CD14-positive monocyte (primary cell): ENCODE results near the gene TMEM255A. TPM values are rescaled to one million over a fixed set of nuclear protein-coding genes. Genes with fewer than 3 reads are reported as not detected.

ENCODE experiments used
- DNase-seq, 3 donors: peaks; one replicate each; pipeline ENCODE4 v3.0.0-alpha.2; 2011 to 2022
- H2AFZ ChIP-seq: 2 replicates; pipeline ENCODE4 v1.6.0; 2012; ENCODE audit warnings: mild to moderate bottlenecking, low read depth, low read length, inconsistent platforms; ENCODE audit not compliant: insufficient read depth, poor library complexity, severe bottlenecking
- H3K27ac ChIP-seq, 2 donors: 1 replicate in 1 of 2; 2 replicates in 1 of 2; pipeline ENCODE4 v1.5.1; 2012 to 2013; ENCODE audit warnings: low read length in 2 of 2, control low read depth in 1 of 2, inconsistent platforms in 1 of 2, low read depth in 1 of 2, mild to moderate bottlenecking in 1 of 2
- H3K27me3 ChIP-seq, 2 donors: one replicate each; pipeline versions ENCODE4 v1.6.0 to v1.6.1; 2011 to 2013; ENCODE audit warnings: low read length in 2 of 2; ENCODE audit not compliant: control insufficient read depth in 2 of 2, insufficient read depth in 2 of 2
- H3K36me3 ChIP-seq, 2 donors: replicated peaks in 1 of 2; 1 replicate in 1 of 2; 2 replicates in 1 of 2; pipeline versions ENCODE4 v1.5.1 to v1.6.1; 2012 to 2013; ENCODE audit warnings: low read length in 2 of 2, control low read depth in 1 of 2, inconsistent platforms in 1 of 2, mild to moderate bottlenecking in 1 of 2; ENCODE audit not compliant: insufficient read depth in 2 of 2, control insufficient read depth in 1 of 2
- H3K4me1 ChIP-seq, 2 donors: 1 replicate in 1 of 2; 2 replicates in 1 of 2; pipeline versions ENCODE4 v1.5.1 to v1.6.1; 2012 to 2013; ENCODE audit warnings: low read length in 2 of 2, control low read depth in 1 of 2, inconsistent platforms in 1 of 2, mild to moderate bottlenecking in 1 of 2, moderate library complexity in 1 of 2; ENCODE audit not compliant: insufficient read depth in 2 of 2, control insufficient read depth in 1 of 2
- H3K4me2 ChIP-seq: replicated peaks from 2 replicates; pipeline ENCODE3; 2012; ENCODE audit warnings: low read length, moderate library complexity, mild to moderate bottlenecking; ENCODE audit not compliant: poor library complexity, severe bottlenecking; ENCODE audit errors: extremely low read depth
- H3K4me3 ChIP-seq, 3 experiments: fragments of 200-600 bp in 1 of 3; sonication (generic) in 1 of 3; replicated peaks in 1 of 3; 1 replicate in 2 of 3; 2 replicates in 1 of 3; pipeline ENCODE4 v1.5.1; 2011 to 2013; ENCODE audit warnings: low read length in 3 of 3, mild to moderate bottlenecking in 3 of 3, control low read depth in 2 of 3, low read depth in 2 of 3, inconsistent platforms in 1 of 3, moderate library complexity in 1 of 3
- H3K79me2 ChIP-seq: 2 replicates; pipeline ENCODE4 v1.6.0; 2012; ENCODE audit warnings: mild to moderate bottlenecking, control low read depth, inconsistent platforms, low read length, moderate library complexity; ENCODE audit not compliant: insufficient read depth
- H3K9ac ChIP-seq: 2 replicates; pipeline ENCODE4 v1.6.0; 2017; ENCODE audit warnings: low read length, mild to moderate bottlenecking; ENCODE audit not compliant: insufficient read depth, poor library complexity, severe bottlenecking
- H3K9me3 ChIP-seq, 2 donors: replicated peaks in 1 of 2; 1 replicate in 1 of 2; 2 replicates in 1 of 2; pipeline versions ENCODE4 v1.5.1 to v1.6.1; 2012 to 2013; ENCODE audit warnings: low read length in 2 of 2, control low read depth in 1 of 2; ENCODE audit not compliant: control insufficient read depth in 1 of 2, insufficient read depth in 1 of 2
- H4K20me1 ChIP-seq: 2 replicates; pipeline ENCODE4 v1.6.0; 2012; ENCODE audit warnings: mild to moderate bottlenecking, low read length, control low read depth, moderate library complexity; ENCODE audit not compliant: insufficient read depth
- H3K27ac Mint-ChIP-seq, 7 donors: one replicate each; pipeline ENCODE4 v1.8.0; 2020; ENCODE audit warnings: mild to moderate bottlenecking in 7 of 7, mixed read lengths in 7 of 7, moderate library complexity in 6 of 7, inconsistent platforms in 2 of 7
- H3K27me3 Mint-ChIP-seq, 3 donors: one replicate each; pipeline ENCODE4 v1.8.0; 2021 to 2022; ENCODE audit warnings: low read depth in 3 of 3, mild to moderate bottlenecking in 3 of 3, mixed read lengths in 3 of 3, moderate library complexity in 3 of 3, inconsistent platforms in 1 of 3
- H3K36me3 Mint-ChIP-seq, 2 donors: one replicate each; pipeline ENCODE4 v1.8.0; 2020; ENCODE audit warnings: mixed read lengths in 2 of 2, inconsistent platforms in 1 of 2, mild to moderate bottlenecking in 1 of 2
- H3K4me1 Mint-ChIP-seq: one replicate; pipeline ENCODE4 v1.8.0; 2020; ENCODE audit warnings: mild to moderate bottlenecking, mixed read lengths
- H3K4me3 Mint-ChIP-seq, 2 donors: one replicate each; pipeline ENCODE4 v1.8.0; 2020; ENCODE audit warnings: mild to moderate bottlenecking in 2 of 2, mixed read lengths in 2 of 2, moderate library complexity in 1 of 2
- H3K9me3 Mint-ChIP-seq, 7 donors: one replicate each; pipeline ENCODE4 v1.8.0; 2020 to 2022; ENCODE audit warnings: mixed read lengths in 7 of 7, mild to moderate bottlenecking in 6 of 7, moderate library complexity in 6 of 7, inconsistent platforms in 2 of 7
- CTCF ChIP-seq: fragments of 200-600 bp; IDR thresholded peaks from one replicate; pipeline ENCODE4 v1.8.0; 2022; ENCODE audit warnings: antibody characterized with exemption, mild to moderate bottlenecking
- WGBS: methylation state at CpG from one replicate; pipeline ENCODE4 v1.1.5; 2013; ENCODE audit warnings: missing lambda C conversion rate; ENCODE audit not compliant: insufficient coverage; 5-methylcytosine and 5-hydroxymethylcytosine counted together
- intact Hi-C, 2 donors: fragments of 100-400 bp; cut with micrococcal nuclease; formaldehyde crosslinking; loops; one replicate each; pipeline versions ENCODE4 v1.15.0 to v1.15.1; 2023
- polyA plus RNA-seq, 3 donors: library from polyadenylated mRNA; depleted of rRNA in 1 of 3; unstranded in 2 of 3; stranded (reverse) in 1 of 3; fragments of 300-500 nt in 2 of 3; fragments of >200 nt in 1 of 3; fragmentation: Illumina TruSeq in 2 of 3; gene quantifications; 1 replicate in 2 of 3; 2 replicates in 1 of 3; pipeline ENCODE4 v1.2.3, GENCODE V29; 2012 to 2021

The TMEM255A gene
- polyA plus RNA-seq, 3 donors, result 0.10 to 1.2 (median 0.51) TPM

- no peak overlapping the region for H2AFZ ChIP-seq
- no CpG with 5 or more reads among the region's 4 CpGs for WGBS
- peak overlapping the region; percentile 27 to 53 for H3K27ac ChIP-seq
- H3K4me3 ChIP-seq, result peak overlapping the region in 1 of 3 experiments; percentile 31
- intact Hi-C loops, result loop anchor here in 1 of 2 donors (10.0 kb wide), 1 partner anchor 163 kb away; the partner anchor contains the start of gene LAMP2
- Mint-ChIP-seq H3K4me3 (peak overlapping the region in 1 of 2 donors; percentile 65), H3K36me3 (no peaks in the 10 kb centered on the region), H3K27me3 (peaks cover 0 to 7% (median 2%) of the 10 kb centered on the region in 3 donors), H3K4me1 (peaks cover 54% of the 10 kb centered on the region), H3K9me3 (no peaks in the 10 kb centered on the region), H3K27ac (peak overlapping the region in 5 of 7 donors; percentile 42 to 89 (median 73))
- H3K4me2 ChIP-seq, result peak overlapping the region; percentile 35
- no peaks in the 10 kb centered on the region for H3K36me3 ChIP-seq
- no peaks in the 10 kb centered on the region for H3K9me3 ChIP-seq
- H3K79me2 ChIP-seq, result no peaks in the 10 kb centered on the region
- H3K27me3 ChIP-seq, result no peaks in the 10 kb centered on the region
- H3K4me1 ChIP-seq, result peaks cover 52 to 55% of the 10 kb centered on the region in 2 donors
- H3K9ac ChIP-seq, result no peak overlapping the region
- no peaks in the 10 kb centered on the region for H4K20me1 ChIP-seq
- TF ChIP-seq CTCF, result no peak
- DNase-seq, result no peak
Observed at GRCh38 chrX:120301960-120302359, 9.3 kb downstream of the TMEM255A start.

GRCh38 chrX:120301497-120301896 is 9.8 kb downstream of the TMEM255A start:
- no CpG with 5 or more reads among the region's 2 CpGs for WGBS
- no peak overlapping the region for H3K4me3 Mint-ChIP-seq
- H4K20me1 ChIP-seq, result no peaks in the 10 kb centered on the region
- no peak overlapping the region for H3K4me2 ChIP-seq
- no peaks in the 10 kb centered on the region for H3K36me3 ChIP-seq
- H3K4me1 ChIP-seq, result peaks cover 47 to 51% of the 10 kb centered on the region in 2 donors
- no peak overlapping the region for H2AFZ ChIP-seq
- no peak for TF ChIP-seq CTCF
- H3K4me1 Mint-ChIP-seq, result peaks cover 49% of the 10 kb centered on the region
- intact Hi-C loops, result loop anchor here in 1 of 2 donors (10.0 kb wide), 1 partner anchor 163 kb away; the partner anchor contains the start of gene LAMP2
- H3K9me3 ChIP-seq, result no peaks in the 10 kb centered on the region
- no peaks in the 10 kb centered on the region for H3K27me3 ChIP-seq
- no peaks in the 10 kb centered on the region for H3K36me3 Mint-ChIP-seq
- H3K27me3 Mint-ChIP-seq, result peaks cover 0 to 7% (median 2%) of the 10 kb centered on the region in 3 donors
- H3K9ac ChIP-seq, result no peak overlapping the region
- no peak overlapping the region for H3K27ac ChIP-seq
- no peaks in the 10 kb centered on the region for H3K9me3 Mint-ChIP-seq
- no peak overlapping the region for H3K4me3 ChIP-seq
- DNase-seq, result no peak
- no peak overlapping the region for H3K27ac Mint-ChIP-seq
- H3K79me2 ChIP-seq, result no peaks in the 10 kb centered on the region
